HG02588 (cell line): ENCODE results near the gene DHH.

Experiments used
- ATAC-seq: cut with Tn5 transposase; IDR thresholded peaks from one replicate; pipeline ENCODE4 v1.9.1; 2021; ENCODE audit warnings: mild to moderate bottlenecking, moderate library complexity; ENCODE audit not compliant: unreplicated experiment

DHH gene

GRCh38 chr12:49051777-49052438 lies 42.7 kb downstream of the DHH start:
- no peak for ATAC-seq

GRCh38 chr12:49051373-49051764 lies 43.2 kb downstream of the DHH start:
- ATAC-seq = no peak

GRCh38 chr12:49050507-49051372 lies 43.9 kb downstream of the DHH start:
- ATAC-seq = no peak

- ATAC-seq = no peak
These were observed 44.9 kb downstream of the DHH start for GRCh38 chr12:49049566-49050224.

GRCh38 chr12:49048953-49049352 lies 45.6 kb downstream of the DHH start:
- ATAC-seq = no peak

- no peak for ATAC-seq
These were observed 48.3 kb downstream of the DHH start for GRCh38 chr12:49046129-49046895.

GRCh38 chr12:49044660-49045059 lies 49.9 kb downstream of the DHH start:
- ATAC-seq = no peak

- ATAC-seq = no peak
These were observed 50.7 kb downstream of the DHH start for GRCh38 chr12:49043856-49044258.

GRCh38 chr12:49043241-49043640 lies 51.4 kb downstream of the DHH start:
- no peak for ATAC-seq

- no peak for ATAC-seq
These were observed 52.6 kb downstream of the DHH start for GRCh38 chr12:49041881-49042484.

- ATAC-seq = no peak
These were observed 53.3 kb downstream of the DHH start for GRCh38 chr12:49041036-49041880.

- no peak for ATAC-seq
These were observed 54.2 kb downstream of the DHH start for GRCh38 chr12:49040364-49040855.

GRCh38 chr12:49039421-49040363 lies 54.9 kb downstream of the DHH start:
- no peak for ATAC-seq

GRCh38 chr12:49038291-49038955 lies 56.2 kb downstream of the DHH start:
- no peak for ATAC-seq

GRCh38 chr12:49037947-49038237 lies 56.7 kb downstream of the DHH start:
- ATAC-seq = no peak

- no peak for ATAC-seq
These were observed 57.3 kb downstream of the DHH start for GRCh38 chr12:49037111-49037946.
